HEK293T (cell line): ENCODE data around the gene TXNDC8.

Experiments
- CTCF ChIA-PET: fragments of 350-600 bp; formaldehyde crosslinking; extraction: SDS; loops from one replicate; lab custom pipeline; 2021; ENCODE audit warnings: antibody characterized with exemption, inconsistent platforms; lab: Yijun Ruan, JAX
- POLR2A ChIA-PET: fragments of 350-600 bp; formaldehyde crosslinking; extraction: SDS; loops from one replicate; lab custom pipeline; 2020; ENCODE audit warnings: antibody characterized with exemption, inconsistent platforms; lab: Yijun Ruan, JAX
- DNase-seq: peaks from one replicate; pipeline ENCODE4 v3.0.0; 2012; ENCODE audit warnings: mixed read lengths; ENCODE audit errors: extremely low spot score
- ARNT ChIP-seq: fragments of 450-650 bp; IDR thresholded peaks from 2 replicates; pipeline ENCODE4 v1.6.1; 2017; ENCODE audit warnings: mild to moderate bottlenecking
- BHLHE40 ChIP-seq: fragments of 450-650 bp; IDR thresholded peaks from 2 replicates; pipeline ENCODE4 v1.6.1; 2016; ENCODE audit warnings: mild to moderate bottlenecking, moderate library complexity, borderline replicate concordance
- CTBP1 ChIP-seq: fragments of 450-650 bp; IDR thresholded peaks from 2 replicates; pipeline ENCODE4 v1.6.1; 2016; ENCODE audit warnings: borderline replicate concordance
- ELF4 ChIP-seq: fragments of 450-650 bp; IDR thresholded peaks from 2 replicates; pipeline ENCODE4 v1.6.1; 2017; ENCODE audit warnings: antibody characterized with exemption
- FOXA1 ChIP-seq: fragments of 450-650 bp; IDR thresholded peaks from 2 replicates; pipeline ENCODE4 v1.6.1; 2016; ENCODE audit warnings: mild to moderate bottlenecking
- FOXK2 ChIP-seq: fragments of 450-650 bp; IDR thresholded peaks from 2 replicates; pipeline ENCODE4 v1.6.1; 2016; ENCODE audit warnings: mild to moderate bottlenecking
- FOXM1 ChIP-seq: fragments of 450-650 bp; IDR thresholded peaks from 2 replicates; pipeline ENCODE4 v1.6.1; 2017; ENCODE audit warnings: mild to moderate bottlenecking, borderline replicate concordance
- HDGF ChIP-seq: fragments of 450-650 bp; IDR thresholded peaks from 2 replicates; pipeline ENCODE4 v1.6.1; 2017; ENCODE audit warnings: antibody characterized with exemption, borderline replicate concordance
- L3MBTL2 ChIP-seq: fragments of 450-650 bp; conservative IDR thresholded peaks from 2 replicates; pipeline ENCODE4 v1.6.1; 2016; ENCODE audit warnings: mild to moderate bottlenecking
- LEF1 ChIP-seq: fragments of 450-650 bp; IDR thresholded peaks from 2 replicates; pipeline ENCODE4 v1.6.1; 2017; ENCODE audit warnings: mild to moderate bottlenecking, borderline replicate concordance
- NFRKB ChIP-seq: fragments of 450-650 bp; IDR thresholded peaks from 2 replicates; pipeline ENCODE4 v1.6.1; 2016; ENCODE audit warnings: mild to moderate bottlenecking, moderate library complexity
- PKNOX1 ChIP-seq: fragments of 450-650 bp; IDR thresholded peaks from 2 replicates; pipeline ENCODE4 v1.6.1; 2016
- SP1 ChIP-seq: fragments of 450-650 bp; IDR thresholded peaks from 2 replicates; pipeline ENCODE4 v1.6.1; 2017
- SUZ12 ChIP-seq: fragments of 450-650 bp; IDR thresholded peaks from 2 replicates; pipeline ENCODE4 v1.6.1; 2016; ENCODE audit warnings: mild to moderate bottlenecking
- TARDBP ChIP-seq: fragments of 450-650 bp; IDR thresholded peaks from 2 replicates; pipeline ENCODE4 v1.6.1; 2016
- ZNF384 ChIP-seq: fragments of 450-650 bp; IDR thresholded peaks from 2 replicates; pipeline ENCODE4 v1.6.1; 2016

The TXNDC8 gene

DNA sequence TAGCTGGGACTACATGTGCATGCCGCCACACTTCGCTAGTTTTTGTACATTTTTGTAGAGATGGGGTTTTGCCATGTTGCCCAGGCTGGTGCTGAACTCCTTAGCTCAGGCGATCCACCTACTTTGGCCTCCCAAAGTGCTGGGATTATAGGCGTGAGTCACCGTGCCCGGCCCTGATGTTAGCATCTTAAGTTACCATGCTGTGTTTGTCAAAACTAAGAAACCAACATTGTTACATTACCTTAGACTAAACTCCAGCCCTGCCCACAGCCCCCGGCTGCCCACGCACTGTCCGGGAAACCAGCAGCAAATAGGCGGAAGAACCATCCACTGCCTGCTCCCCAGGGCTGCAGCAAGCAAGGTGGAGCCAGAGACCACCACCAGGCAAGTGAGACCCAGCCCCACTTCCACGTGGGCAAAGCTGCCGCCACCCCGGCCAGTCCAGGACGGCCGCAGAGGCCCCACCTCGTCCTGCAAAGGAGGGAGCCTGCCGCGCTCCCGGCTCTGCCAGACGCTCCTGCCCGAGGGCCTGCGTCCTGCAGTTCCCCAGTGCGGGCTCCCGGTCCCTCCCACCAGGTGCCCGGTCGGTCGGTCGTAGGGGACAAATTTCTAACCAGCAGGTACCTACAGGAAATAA, 45.6 kb downstream of the TXNDC8 start:
- ChIA-PET CTCF (no interaction called here), POLR2A (no interaction called here)
- TF ChIP-seq FOXK2 (no peak), HDGF (no peak), FOXA1 (no peak), BHLHE40 (no peak), SP1 (no peak), NFRKB (no peak), L3MBTL2 (no peak), ZNF384 (no peak), CTBP1 (no peak), SUZ12 (no peak), LEF1 (no peak), ELF4 (no peak)
- no peak for DNase-seq

GRCh38 chr9:110290001-110290400, 47.7 kb downstream of the TXNDC8 start:
- TF ChIP-seq FOXK2 (no peak), SUZ12 (no peak), LEF1 (no peak), FOXM1 (no peak), ELF4 (no peak), SP1 (no peak), ZNF384 (no peak), CTBP1 (no peak), HDGF (no peak), NFRKB (no peak), ARNT (no peak), PKNOX1 (no peak), L3MBTL2 (no peak), TARDBP (no peak)
- POLR2A ChIA-PET: no interaction called here
- no peak for DNase-seq
- CTCF ChIA-PET: no interaction called here

- ChIA-PET CTCF (no interaction called here), POLR2A (no interaction called here)
- TF ChIP-seq HDGF (no peak), CTBP1 (no peak), FOXA1 (no peak), FOXM1 (no peak), NFRKB (no peak), LEF1 (no peak), BHLHE40 (no peak), TARDBP (no peak)
- DNase-seq: no peak
Measured at GRCh38 chr9:110288503-110288902, 49.2 kb downstream of the TXNDC8 start.

- CTCF ChIA-PET: no interaction called here
- POLR2A ChIA-PET: no interaction called here
- DNase-seq: no peak
- TF ChIP-seq FOXK2 (no peak), ARNT (no peak), HDGF (no peak), L3MBTL2 (no peak), NFRKB (no peak), ZNF384 (no peak), PKNOX1 (no peak), TARDBP (no peak), SP1 (no peak), FOXA1 (no peak), CTBP1 (no peak), SUZ12 (no peak), ELF4 (no peak), BHLHE40 (no peak), LEF1 (no peak), FOXM1 (no peak)
Measured at GRCh38 chr9:110287289-110287680, 50.4 kb downstream of the TXNDC8 start.

- DNase-seq: no peak
- POLR2A ChIA-PET: interaction anchor here (1.7 kb wide), 1 partner anchor 28 kb away, joined by 4 read pairs; the partner anchor contains the start of gene TXN
- CTCF ChIA-PET: no interaction called here
- TF ChIP-seq TARDBP: no peak
- no peak for TF ChIP-seq FOXK2
- TF ChIP-seq SUZ12: no peak
- no peak for TF ChIP-seq ZNF384
- TF ChIP-seq SP1: no peak
- no peak for TF ChIP-seq CTBP1
Measured at GRCh38 chr9:110284211-110284844, 53.3 kb downstream of the TXNDC8 start.

DNA sequence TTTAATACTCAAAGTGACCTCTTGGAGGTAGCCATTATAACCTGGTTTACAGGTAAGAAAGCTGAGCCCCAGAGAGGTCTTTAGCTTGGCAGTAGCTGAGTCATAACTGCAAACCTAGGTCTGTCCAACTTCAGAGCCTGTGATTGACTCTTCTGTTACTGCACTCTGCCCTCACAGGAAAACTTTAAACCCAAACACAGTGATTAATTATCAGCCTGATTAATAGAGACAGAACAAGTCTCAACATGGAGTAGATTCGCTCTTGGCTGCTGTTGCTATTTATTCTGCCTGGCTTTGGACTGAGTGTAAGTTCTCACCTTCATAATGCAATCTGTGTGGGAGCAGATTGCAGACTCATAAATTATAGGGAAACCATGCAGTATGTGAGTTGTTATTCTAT, 53.9 kb downstream of the TXNDC8 start:
- CTCF ChIA-PET: no interaction called here
- POLR2A ChIA-PET: interaction anchor here (1.7 kb wide), 1 partner anchor 27 kb away, joined by 4 read pairs; the partner anchor contains the start of gene TXN
- TF ChIP-seq BHLHE40 (no peak), L3MBTL2 (no peak), ARNT (no peak)
- no peak for DNase-seq
